Keratinocyte (primary cell): ENCODE data around the gene SOD2. TPM values are rescaled to one million over a fixed set of nuclear protein-coding genes. Genes with fewer than 3 reads are reported as not detected.

Experiments
- DNase-seq: peaks from one replicate; pipeline ENCODE4 v3.0.0-alpha.2; 2011; ENCODE audit warnings: low read depth, missing footprints, low spot score
- FAIRE-seq: peaks from 2 replicates; lab custom pipeline; 2011; peaks lifted over from hg19 to GRCh38; lab: Jason Lieb, UNC
- H2AFZ ChIP-seq: 2 replicates; pipeline ENCODE4 v1.6.0; 2012; ENCODE audit warnings: low read length, control low read depth, inconsistent platforms; ENCODE audit not compliant: control insufficient read depth
- H3K27ac ChIP-seq: 2 replicates; pipeline ENCODE4 v1.5.1; 2011; ENCODE audit warnings: low read length; ENCODE audit not compliant: control insufficient read depth, insufficient read depth
- H3K27me3 ChIP-seq: 3 replicates; pipeline ENCODE4 v1.6.0; 2011; ENCODE audit warnings: low read length; ENCODE audit not compliant: control insufficient read depth, insufficient read depth; ENCODE audit errors: extremely low read depth
- H3K36me3 ChIP-seq, 2 experiments: 2 replicates in 1 of 2; 3 replicates in 1 of 2; pipeline ENCODE4 v1.5.1; 2011; ENCODE audit warnings: low read length in 2 of 2, mild to moderate bottlenecking in 1 of 2; ENCODE audit not compliant: control insufficient read depth in 2 of 2, insufficient read depth in 2 of 2; ENCODE audit errors: extremely low read depth in 1 of 2
- H3K4me1 ChIP-seq: 3 replicates; pipeline ENCODE4 v1.5.1; 2011; ENCODE audit warnings: low read length; ENCODE audit not compliant: control insufficient read depth, insufficient read depth; ENCODE audit errors: extremely low read depth
- H3K4me2 ChIP-seq: 3 replicates; pipeline ENCODE4 v1.6.0; 2011; ENCODE audit warnings: low read depth, low read length; ENCODE audit not compliant: control insufficient read depth, insufficient read depth; ENCODE audit errors: extremely low read depth
- H3K4me3 ChIP-seq, 3 experiments: fragments of 200-600 bp in 1 of 3; sonication (generic) in 1 of 3; 2 replicates in 2 of 3; 3 replicates in 1 of 3; pipeline ENCODE4 v1.5.1; 2011 to 2016; ENCODE audit warnings: low read length in 3 of 3, mild to moderate bottlenecking in 3 of 3, control low read depth in 2 of 3, inconsistent platforms in 1 of 3, low read depth in 1 of 3, mixed read lengths in 1 of 3, mixed run types in 1 of 3, moderate library complexity in 1 of 3; ENCODE audit not compliant: control insufficient read depth in 2 of 3, insufficient read depth in 2 of 3; ENCODE audit errors: extremely low read depth in 1 of 3
- H3K79me2 ChIP-seq: 2 replicates; pipeline ENCODE4 v1.6.0; 2012; ENCODE audit warnings: low read length; ENCODE audit not compliant: control insufficient read depth, insufficient read depth
- H3K9ac ChIP-seq: 3 replicates; pipeline ENCODE4 v1.6.0; 2011; ENCODE audit warnings: low read length; ENCODE audit not compliant: control insufficient read depth, insufficient read depth; ENCODE audit errors: extremely low read depth
- H3K9me1 ChIP-seq: 3 replicates; pipeline ENCODE4 v1.6.0; 2011; ENCODE audit warnings: low read length; ENCODE audit not compliant: control insufficient read depth, insufficient read depth; ENCODE audit errors: extremely low read depth
- H3K9me3 ChIP-seq: 2 replicates; pipeline ENCODE4 v1.5.1; 2012; ENCODE audit warnings: low read depth, low read length; ENCODE audit not compliant: control insufficient read depth
- H4K20me1 ChIP-seq: 3 replicates; pipeline ENCODE4 v1.6.0; 2011; ENCODE audit warnings: low read length; ENCODE audit not compliant: control insufficient read depth, insufficient read depth; ENCODE audit errors: extremely low read depth
- EZH2 ChIP-seq: IDR thresholded peaks from one replicate; pipeline ENCODE4 v1.6.1; 2012; ENCODE audit warnings: inconsistent platforms, mild to moderate bottlenecking, low read length, moderate library complexity
- dilution Hi-C: fragments of 300-500 bp; cut with MboI; formaldehyde crosslinking; loops from one replicate; pipeline ENCODE4 v1.7.0; 2020; ENCODE audit warnings: low sequenced_read_pairs; ENCODE audit not compliant: extremely low pct_ligation_motif_present
- polyA plus RNA-seq, 5 experiments: library from polyadenylated mRNA; depleted of rRNA in 3 of 5; stranded (reverse) in 3 of 5; stranded (forward) in 1 of 5; unstranded in 1 of 5; fragments of >200 nt; gene quantifications; 1 replicate in 1 of 5; 2 replicates in 3 of 5; 3 replicates in 1 of 5; pipeline versions ENCODE4 v1.2.1 to v1.2.3, GENCODE V29; 2011 to 2012; ENCODE audit warnings: missing spikeins in 2 of 5, low read depth in 1 of 5, low replicate concordance in 1 of 5
- TF ChIP-seq, protein P1 (sequence below), 3 experiments: IDR thresholded peaks in 1 of 3; conservative IDR thresholded peaks in 1 of 3; optimal IDR thresholded peaks in 1 of 3; 2 replicates in 2 of 3; 3 replicates in 1 of 3; pipeline versions ENCODE3 to v1.5.1; 2011; ENCODE audit warnings: low read length in 3 of 3, mild to moderate bottlenecking in 3 of 3, moderate library complexity in 2 of 3, control low read depth in 1 of 3, inconsistent platforms in 1 of 3; ENCODE audit not compliant: insufficient read depth in 2 of 3; ENCODE audit errors: extremely low read depth in 1 of 3

SOD2 gene
- polyA plus RNA-seq, 1 donor (not counting 4 experiments of a cell fraction or from before 2014, with no cell fraction given): 41.9 TPM

DNA sequence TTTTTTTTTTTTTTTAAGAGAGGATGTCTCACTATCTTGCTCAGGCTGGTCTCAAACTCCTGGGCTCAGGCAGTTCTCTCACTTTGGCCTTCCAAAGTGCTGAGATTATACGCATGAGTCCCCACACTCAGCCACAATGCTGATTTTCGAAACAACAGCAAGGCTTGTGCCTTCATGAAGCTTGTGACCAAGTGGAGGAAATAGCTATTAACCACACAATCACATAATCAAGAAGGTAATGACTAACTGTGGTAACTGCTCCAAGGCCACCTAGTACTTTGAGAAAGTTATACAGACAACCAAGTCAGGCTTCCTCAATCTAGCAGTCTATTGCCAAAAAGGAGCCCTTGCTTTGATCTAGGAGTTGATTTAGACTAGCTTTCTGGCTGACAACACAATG is 46.3 kb downstream of the SOD2 start:
- no peaks in the 10 kb centered on the region for H3K79me2 ChIP-seq
- H3K9me3 ChIP-seq: no peaks in the 10 kb centered on the region
- no peaks in the 10 kb centered on the region for H3K4me1 ChIP-seq
- no peaks in the 10 kb centered on the region for H3K9me1 ChIP-seq
- DNase-seq (no peak), FAIRE-seq (no peak)
- dilution Hi-C loops: loop anchor here (25.0 kb wide), 1 partner anchor 484 kb away; the partner anchor contains the start of gene FNDC1
- H2AFZ ChIP-seq: no peak overlapping the region
- H3K4me3 ChIP-seq: no peak overlapping the region
- TF ChIP-seq, protein P1, sequence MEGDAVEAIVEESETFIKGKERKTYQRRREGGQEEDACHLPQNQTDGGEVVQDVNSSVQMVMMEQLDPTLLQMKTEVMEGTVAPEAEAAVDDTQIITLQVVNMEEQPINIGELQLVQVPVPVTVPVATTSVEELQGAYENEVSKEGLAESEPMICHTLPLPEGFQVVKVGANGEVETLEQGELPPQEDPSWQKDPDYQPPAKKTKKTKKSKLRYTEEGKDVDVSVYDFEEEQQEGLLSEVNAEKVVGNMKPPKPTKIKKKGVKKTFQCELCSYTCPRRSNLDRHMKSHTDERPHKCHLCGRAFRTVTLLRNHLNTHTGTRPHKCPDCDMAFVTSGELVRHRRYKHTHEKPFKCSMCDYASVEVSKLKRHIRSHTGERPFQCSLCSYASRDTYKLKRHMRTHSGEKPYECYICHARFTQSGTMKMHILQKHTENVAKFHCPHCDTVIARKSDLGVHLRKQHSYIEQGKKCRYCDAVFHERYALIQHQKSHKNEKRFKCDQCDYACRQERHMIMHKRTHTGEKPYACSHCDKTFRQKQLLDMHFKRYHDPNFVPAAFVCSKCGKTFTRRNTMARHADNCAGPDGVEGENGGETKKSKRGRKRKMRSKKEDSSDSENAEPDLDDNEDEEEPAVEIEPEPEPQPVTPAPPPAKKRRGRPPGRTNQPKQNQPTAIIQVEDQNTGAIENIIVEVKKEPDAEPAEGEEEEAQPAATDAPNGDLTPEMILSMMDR (optimal IDR thresholded peaks at IDR 0.05 in 1 of 3, IDR thresholded peaks at IDR 0.05 in 1 of 3, conservative IDR thresholded peaks at IDR 0.05 in 1 of 3; ENCODE audit: extremely low read depth in 1 of 3, insufficient read depth in 2 of 3, low read length in 3 of 3): no peak
- TF ChIP-seq EZH2: no peak
- no peak overlapping the region for H3K4me2 ChIP-seq
- no peak overlapping the region for H3K27ac ChIP-seq
- H3K36me3 ChIP-seq: no peaks in the 10 kb centered on the region
- H3K9ac ChIP-seq: no peak overlapping the region
- H3K27me3 ChIP-seq: no peaks in the 10 kb centered on the region
- H4K20me1 ChIP-seq: no peaks in the 10 kb centered on the region

DNA sequence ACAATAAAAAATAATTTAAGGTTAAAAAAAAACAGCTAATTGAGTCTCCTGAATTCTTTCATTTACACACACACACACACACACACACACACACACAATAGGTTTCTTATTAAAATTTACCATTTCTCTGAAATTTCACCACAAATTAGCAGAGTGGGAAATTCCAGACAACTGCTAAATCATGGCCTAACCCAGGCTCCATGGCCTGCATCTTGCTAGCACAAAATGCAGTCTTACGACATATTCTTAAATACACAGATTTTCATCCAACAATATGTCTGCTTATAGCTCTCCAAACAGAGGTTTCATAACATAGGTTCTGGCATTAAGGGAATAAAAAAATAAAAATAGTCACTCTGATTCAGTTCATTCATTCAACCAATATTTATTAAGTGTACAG is 46.9 kb downstream of the SOD2 start:
- no peak overlapping the region for H3K4me2 ChIP-seq
- no peaks in the 10 kb centered on the region for H4K20me1 ChIP-seq
- dilution Hi-C loops: loop anchor here (25.0 kb wide), 1 partner anchor 484 kb away; the partner anchor contains the start of gene FNDC1
- H2AFZ ChIP-seq: no peak overlapping the region
- no peak overlapping the region for H3K27ac ChIP-seq
- no peaks in the 10 kb centered on the region for H3K27me3 ChIP-seq
- no peaks in the 10 kb centered on the region for H3K9me1 ChIP-seq
- no peak overlapping the region for H3K4me3 ChIP-seq
- FAIRE-seq (no peak), DNase-seq (no peak)
- H3K79me2 ChIP-seq: no peaks in the 10 kb centered on the region
- H3K4me1 ChIP-seq: no peaks in the 10 kb centered on the region
- TF ChIP-seq, protein P1 (optimal IDR thresholded peaks at IDR 0.05 in 1 of 3, IDR thresholded peaks at IDR 0.05 in 1 of 3, conservative IDR thresholded peaks at IDR 0.05 in 1 of 3; ENCODE audit: extremely low read depth in 1 of 3, insufficient read depth in 2 of 3, low read length in 3 of 3): no peak
- no peak for TF ChIP-seq EZH2
- H3K9me3 ChIP-seq: no peaks in the 10 kb centered on the region
- H3K36me3 ChIP-seq: no peaks in the 10 kb centered on the region
- H3K9ac ChIP-seq: no peak overlapping the region
